Activated naive CD8-positive, alpha-beta T cell (primary cell): ENCODE results near the gene TRABD2B.

ENCODE experiments used
- H3K27ac Mint-ChIP-seq: one replicate; pipeline ENCODE4 v1.8.0; 2021; ENCODE audit warnings: mixed read lengths
- H3K27me3 Mint-ChIP-seq: one replicate; pipeline ENCODE4 v1.8.0; 2021; ENCODE audit warnings: mixed read lengths
- H3K36me3 Mint-ChIP-seq: one replicate; pipeline ENCODE4 v1.8.0; 2021; ENCODE audit warnings: mixed read lengths
- H3K4me1 Mint-ChIP-seq: one replicate; pipeline ENCODE4 v1.8.0; 2021; ENCODE audit warnings: low read depth, mixed read lengths
- H3K4me3 Mint-ChIP-seq: one replicate; pipeline ENCODE4 v1.8.0; 2021; ENCODE audit warnings: mild to moderate bottlenecking, mixed read lengths
- H3K9me3 Mint-ChIP-seq: one replicate; pipeline ENCODE4 v1.8.0; 2021; ENCODE audit warnings: low read depth, mixed read lengths

TRABD2B gene

DNA sequence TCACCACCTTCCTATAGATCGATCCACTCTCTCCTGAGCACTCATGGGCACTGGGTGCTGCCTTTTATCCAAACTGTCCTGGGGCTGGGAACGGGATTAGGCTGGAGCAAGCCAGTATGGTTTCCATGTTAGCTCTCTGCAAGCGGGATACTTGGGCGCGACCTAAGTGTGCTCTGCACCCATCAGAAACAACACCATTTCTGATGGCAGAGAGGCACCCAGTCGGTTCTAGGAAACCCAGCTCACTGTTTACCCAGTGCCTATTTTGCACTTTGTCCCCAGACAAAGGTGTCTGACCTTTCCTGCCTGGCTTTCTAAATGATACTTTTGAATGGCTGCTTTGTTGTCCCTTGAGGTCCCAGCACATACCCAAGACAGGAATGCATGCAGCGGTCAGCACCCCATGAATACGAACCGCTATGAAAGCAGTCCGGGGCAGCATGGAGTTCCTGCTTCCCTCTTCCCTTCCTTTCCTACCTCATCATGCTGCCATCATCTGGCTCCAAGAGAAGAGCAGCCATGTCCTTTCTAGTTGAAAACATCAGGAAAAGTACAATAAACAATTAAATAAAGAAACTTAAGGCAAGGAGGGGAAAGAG is 83.9 kb downstream of the TRABD2B start:
- Mint-ChIP-seq H3K36me3 (no peaks in the 10 kb centered on the region), H3K9me3 (no peaks in the 10 kb centered on the region), H3K4me3 (no peak overlapping the region), H3K4me1 (no peaks in the 10 kb centered on the region), H3K27me3 (peaks cover 2% of the 10 kb centered on the region), H3K27ac (no peak overlapping the region)

DNA sequence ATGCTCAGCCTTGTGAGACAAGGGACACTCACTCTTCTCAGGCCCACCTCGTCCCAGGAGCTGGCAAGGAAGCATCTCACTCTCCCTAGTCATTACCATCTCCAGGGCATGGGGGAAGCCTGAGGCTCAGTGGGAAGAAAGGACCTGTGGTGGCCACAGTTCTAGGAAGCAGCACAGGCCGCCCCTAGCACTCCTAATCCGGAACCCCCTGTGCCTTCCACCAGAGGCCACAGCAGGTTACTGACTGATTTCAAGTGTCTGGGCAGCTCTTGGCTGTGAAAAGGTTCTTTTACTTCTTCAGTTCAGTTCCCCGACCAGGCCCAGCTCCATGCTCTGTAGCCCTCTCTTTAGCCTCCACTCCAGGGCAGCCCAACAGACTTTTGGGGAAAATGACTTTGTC is 84.4 kb downstream of the TRABD2B start:
- H3K27me3 Mint-ChIP-seq, result peaks cover 2% of the 10 kb centered on the region
- no peaks in the 10 kb centered on the region for H3K4me1 Mint-ChIP-seq
- no peaks in the 10 kb centered on the region for H3K9me3 Mint-ChIP-seq
- H3K27ac Mint-ChIP-seq, result no peak overlapping the region
- H3K36me3 Mint-ChIP-seq, result no peaks in the 10 kb centered on the region
- no peak overlapping the region for H3K4me3 Mint-ChIP-seq

DNA sequence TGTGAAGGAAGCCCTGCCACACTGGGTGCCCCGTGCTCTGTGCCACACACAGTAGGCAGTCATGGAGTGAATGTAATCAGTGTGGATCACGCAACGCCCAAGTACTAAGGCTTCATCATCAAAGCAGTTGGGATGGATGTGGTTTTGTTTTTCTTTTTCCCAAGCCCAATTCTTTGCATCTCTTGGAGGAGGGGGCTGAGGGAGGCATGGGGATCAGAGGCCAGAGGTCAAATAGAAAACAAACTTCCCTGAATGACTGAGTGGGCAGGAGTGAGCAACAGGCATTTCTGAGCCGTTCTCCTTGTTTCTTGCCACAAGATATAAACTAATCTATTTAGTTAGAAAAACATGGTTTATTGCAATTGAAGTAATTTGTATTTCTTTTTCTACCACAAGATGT is 85.3 kb downstream of the TRABD2B start:
- Mint-ChIP-seq H3K27ac (no peak overlapping the region), H3K4me1 (no peaks in the 10 kb centered on the region), H3K4me3 (no peak overlapping the region), H3K9me3 (no peaks in the 10 kb centered on the region), H3K36me3 (no peaks in the 10 kb centered on the region), H3K27me3 (peaks cover 1% of the 10 kb centered on the region)

DNA sequence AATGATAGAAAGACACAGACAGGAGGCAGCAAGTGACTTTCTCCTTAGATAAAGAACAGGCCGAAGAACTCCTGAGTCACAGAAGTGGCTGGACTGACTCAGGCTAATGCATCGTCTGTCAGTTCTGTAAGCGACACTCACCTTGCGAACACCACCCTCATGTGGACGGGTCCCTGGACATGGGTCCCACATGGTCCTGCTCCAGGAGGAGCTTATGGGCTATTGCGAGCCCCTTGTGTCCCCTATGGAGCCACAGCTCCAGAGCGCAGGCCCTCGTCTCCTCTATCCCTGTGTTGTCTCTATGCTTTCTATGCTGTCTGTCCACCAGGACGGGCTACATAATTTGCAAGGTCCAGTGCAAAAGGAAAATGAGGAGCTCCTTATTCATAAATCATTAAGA is 85.8 kb downstream of the TRABD2B start:
- Mint-ChIP-seq H3K9me3 (no peaks in the 10 kb centered on the region), H3K4me3 (no peak overlapping the region), H3K27me3 (peaks cover 1% of the 10 kb centered on the region), H3K36me3 (no peaks in the 10 kb centered on the region), H3K27ac (no peak overlapping the region), H3K4me1 (no peaks in the 10 kb centered on the region)

DNA sequence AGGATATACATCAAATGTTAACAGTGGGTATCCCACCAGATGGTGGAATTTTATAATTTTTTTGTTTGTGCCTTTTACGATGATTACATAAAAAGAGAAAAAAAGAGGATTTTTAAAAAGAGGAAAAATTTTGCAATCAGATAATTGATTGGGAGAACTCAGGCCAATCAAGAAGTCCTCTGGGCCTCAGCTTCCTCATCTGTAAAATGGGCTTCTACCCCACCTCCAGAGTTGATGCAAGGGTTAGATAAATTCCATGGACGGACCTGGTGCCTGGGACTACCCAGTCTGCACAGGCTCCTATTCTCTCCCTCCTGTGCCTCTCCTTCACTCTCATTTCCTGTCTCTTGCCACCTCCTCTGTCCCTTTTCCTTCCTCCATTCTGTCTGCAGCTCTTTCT is 88.9 kb downstream of the TRABD2B start:
- H3K9me3 Mint-ChIP-seq, result no peaks in the 10 kb centered on the region
- H3K4me3 Mint-ChIP-seq, result no peak overlapping the region
- no peaks in the 10 kb centered on the region for H3K4me1 Mint-ChIP-seq
- H3K27me3 Mint-ChIP-seq, result peaks cover 1% of the 10 kb centered on the region
- no peaks in the 10 kb centered on the region for H3K36me3 Mint-ChIP-seq
- H3K27ac Mint-ChIP-seq, result no peak overlapping the region

GRCh38 chr1:47907177-47907528 is 90.0 kb downstream of the TRABD2B start:
- Mint-ChIP-seq H3K4me3 (no peak overlapping the region), H3K27ac (no peak overlapping the region), H3K27me3 (peaks cover 1% of the 10 kb centered on the region)

DNA sequence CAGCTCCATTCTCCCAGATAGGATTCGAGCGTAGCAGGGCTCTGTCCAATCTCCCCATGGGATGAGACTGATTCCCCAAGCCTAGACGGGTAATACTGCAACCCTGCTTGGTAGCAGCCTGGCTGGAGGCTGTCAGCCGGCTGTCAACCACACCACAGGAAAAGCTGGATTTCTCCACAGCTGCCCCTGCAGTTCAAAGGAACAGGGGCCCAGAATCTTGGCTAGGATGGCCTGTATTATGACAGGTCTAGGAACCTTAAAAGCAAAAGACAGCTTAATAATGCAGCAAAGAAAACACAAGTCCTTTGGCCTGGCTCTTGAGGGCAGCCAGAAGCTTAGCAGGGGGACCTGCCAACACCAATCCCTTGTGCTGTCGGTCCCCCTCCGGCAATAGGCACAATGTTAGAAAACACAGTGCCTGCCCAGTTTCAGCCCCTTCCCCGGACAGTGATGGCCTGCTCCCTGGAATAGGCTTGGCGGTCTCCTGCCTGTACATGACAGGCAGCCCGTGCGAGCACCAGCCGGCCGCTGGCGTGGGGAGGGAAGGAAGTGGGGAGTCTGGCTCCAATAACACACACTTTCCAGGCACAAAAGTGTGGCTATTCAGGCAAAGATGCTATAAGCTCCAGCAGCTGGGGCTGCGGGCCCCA is 90.5 kb downstream of the TRABD2B start:
- Mint-ChIP-seq H3K27ac (no peak overlapping the region), H3K36me3 (no peaks in the 10 kb centered on the region), H3K27me3 (peaks cover 1% of the 10 kb centered on the region)

More at GRCh38 chr1:47907177-47907528, 90.0 kb downstream of the TRABD2B start:
- Mint-ChIP-seq H3K4me1 (no peaks in the 10 kb centered on the region), H3K36me3 (no peaks in the 10 kb centered on the region), H3K9me3 (no peaks in the 10 kb centered on the region)

DNA sequence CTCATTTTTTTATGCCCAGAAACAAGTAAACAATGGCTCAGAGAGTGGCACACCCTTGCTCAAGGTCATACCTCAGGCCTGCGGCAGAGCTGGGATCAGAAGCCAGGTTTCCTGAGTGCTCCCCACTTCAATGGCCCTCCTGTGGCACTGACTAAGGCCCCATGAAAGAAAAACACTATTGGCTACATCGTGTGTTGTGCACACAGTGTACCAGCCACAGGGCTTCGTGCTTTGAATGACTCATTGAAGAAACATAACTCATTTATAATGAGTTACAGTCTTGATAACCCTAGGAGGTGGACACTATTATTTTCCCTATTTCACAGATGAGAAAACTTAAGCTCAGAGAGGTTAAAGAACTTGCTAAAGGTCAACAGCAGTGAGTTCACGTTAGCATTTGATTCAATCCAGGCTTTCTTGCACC is 91.2 kb downstream of the TRABD2B start:
- Mint-ChIP-seq H3K27me3 (peaks cover 1% of the 10 kb centered on the region), H3K27ac (no peak overlapping the region), H3K36me3 (no peaks in the 10 kb centered on the region), H3K4me3 (no peak overlapping the region), H3K9me3 (no peaks in the 10 kb centered on the region), H3K4me1 (no peaks in the 10 kb centered on the region)

More for the DNA sequence above, 90.5 kb downstream of the TRABD2B start:
- Mint-ChIP-seq H3K4me1 (no peaks in the 10 kb centered on the region), H3K9me3 (no peaks in the 10 kb centered on the region), H3K4me3 (no peak overlapping the region)

DNA sequence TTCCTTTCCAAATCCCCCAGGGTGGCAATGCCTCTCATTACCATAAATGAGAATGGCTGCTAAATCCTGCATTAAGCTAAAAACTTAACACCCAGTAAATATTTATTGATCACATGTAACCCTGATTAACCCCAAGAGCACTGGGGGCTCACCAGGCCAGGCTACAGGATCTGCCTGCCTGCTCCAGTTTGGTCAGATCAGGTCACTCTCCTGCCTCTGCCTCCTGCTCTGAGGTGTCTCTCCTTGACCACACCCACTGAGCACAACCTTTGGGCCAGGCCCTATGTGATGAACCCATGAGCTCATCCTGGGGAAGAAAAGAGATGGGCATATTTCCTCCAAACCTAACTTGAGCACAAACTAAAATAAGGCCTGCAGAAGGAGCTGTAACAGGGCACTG is 93.5 kb downstream of the TRABD2B start:
- no peaks in the 10 kb centered on the region for H3K9me3 Mint-ChIP-seq
- H3K4me3 Mint-ChIP-seq, result no peak overlapping the region
- H3K36me3 Mint-ChIP-seq, result no peaks in the 10 kb centered on the region
- H3K27me3 Mint-ChIP-seq, result peaks cover 1% of the 10 kb centered on the region
- no peaks in the 10 kb centered on the region for H3K4me1 Mint-ChIP-seq
- H3K27ac Mint-ChIP-seq, result no peak overlapping the region

- Mint-ChIP-seq H3K36me3 (no peaks in the 10 kb centered on the region), H3K27me3 (peaks cover 2% of the 10 kb centered on the region), H3K27ac (no peak overlapping the region), H3K9me3 (no peaks in the 10 kb centered on the region), H3K4me3 (no peak overlapping the region), H3K4me1 (no peaks in the 10 kb centered on the region)
Measured at GRCh38 chr1:47901001-47901575, 96.1 kb downstream of the TRABD2B start.

DNA sequence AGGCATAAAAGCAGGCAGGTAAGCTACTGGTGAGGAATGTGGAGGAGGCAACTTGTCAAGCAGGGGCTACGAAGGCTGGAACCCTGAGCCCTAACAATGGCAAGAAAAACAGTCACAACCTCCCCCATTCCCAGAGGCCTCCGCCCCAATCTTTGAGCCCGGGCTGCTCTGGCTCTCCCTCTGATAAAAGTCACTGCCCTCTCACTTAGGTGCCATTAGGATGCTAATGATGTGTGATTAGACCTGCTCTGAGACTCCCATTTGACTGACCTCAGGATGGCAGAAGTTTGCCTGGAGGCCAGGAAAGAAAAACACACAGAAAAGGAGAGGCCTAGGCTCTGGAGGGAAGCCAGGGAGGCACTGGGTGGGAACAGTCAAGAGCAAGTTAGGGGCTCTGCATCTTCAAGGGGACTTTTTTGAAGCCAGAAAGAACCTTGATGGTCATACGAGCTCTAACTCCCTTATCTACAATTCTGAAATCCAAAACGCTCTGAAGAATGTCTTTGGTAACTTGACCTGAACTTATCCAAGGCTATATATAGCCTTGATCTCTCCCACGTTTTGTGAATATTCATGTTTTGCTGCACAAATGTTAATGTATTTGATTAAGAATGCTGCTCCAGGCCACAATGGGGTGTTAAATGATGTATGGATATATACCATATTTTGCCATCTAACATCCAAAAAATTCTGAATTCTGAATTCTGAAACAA is 98.9 kb downstream of the TRABD2B start:
- no peaks in the 10 kb centered on the region for H3K36me3 Mint-ChIP-seq
- no peak overlapping the region for H3K27ac Mint-ChIP-seq
- H3K4me1 Mint-ChIP-seq, result no peaks in the 10 kb centered on the region
- H3K27me3 Mint-ChIP-seq, result peaks cover 2% of the 10 kb centered on the region
- no peaks in the 10 kb centered on the region for H3K9me3 Mint-ChIP-seq
- no peak overlapping the region for H3K4me3 Mint-ChIP-seq

DNA sequence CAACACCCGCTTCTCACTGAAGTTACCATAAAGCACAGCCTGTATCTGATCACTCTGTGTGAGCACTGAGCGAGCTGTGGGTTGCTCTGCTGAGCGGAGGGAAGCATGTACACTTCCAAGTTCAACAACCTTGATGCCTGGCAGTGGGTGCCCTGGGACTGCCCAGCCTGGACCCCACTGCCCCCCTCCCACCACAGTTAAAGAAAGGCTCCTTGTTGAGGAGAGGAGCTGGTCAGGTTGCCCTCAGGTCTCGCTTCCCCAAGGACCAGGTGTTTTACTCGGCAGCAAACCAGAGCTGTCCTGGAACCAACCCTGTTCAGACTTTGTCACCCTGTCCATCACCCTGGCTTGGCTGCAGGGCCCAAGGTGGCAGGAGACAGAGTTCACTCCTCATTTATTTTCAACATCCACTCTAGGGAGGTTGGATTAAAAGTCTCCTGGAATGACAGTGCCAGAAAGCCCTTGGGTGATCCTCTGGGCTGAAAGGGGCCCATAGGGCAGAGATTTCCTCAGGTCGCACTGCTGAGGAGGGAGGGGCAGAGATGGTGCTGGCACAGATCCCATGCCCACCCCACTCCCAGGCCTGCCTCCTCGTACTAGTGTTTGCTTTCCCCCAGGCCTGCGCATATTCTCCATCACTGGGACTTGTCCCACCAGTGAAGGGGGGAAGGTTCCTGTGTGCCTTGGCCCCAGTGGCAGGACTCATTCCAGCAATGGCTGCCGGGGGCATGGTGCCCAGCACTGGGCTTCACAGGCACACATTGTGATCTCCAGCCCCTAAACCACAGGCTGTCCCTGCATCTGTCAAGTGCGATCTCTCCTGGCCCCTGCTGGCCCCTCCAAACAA is 101.7 kb downstream of the TRABD2B start:
- no peaks in the 10 kb centered on the region for H3K9me3 Mint-ChIP-seq
- H3K27me3 Mint-ChIP-seq, result peaks cover 2% of the 10 kb centered on the region
- no peaks in the 10 kb centered on the region for H3K4me1 Mint-ChIP-seq
- no peak overlapping the region for H3K4me3 Mint-ChIP-seq
- no peak overlapping the region for H3K27ac Mint-ChIP-seq
- H3K36me3 Mint-ChIP-seq, result no peaks in the 10 kb centered on the region

DNA sequence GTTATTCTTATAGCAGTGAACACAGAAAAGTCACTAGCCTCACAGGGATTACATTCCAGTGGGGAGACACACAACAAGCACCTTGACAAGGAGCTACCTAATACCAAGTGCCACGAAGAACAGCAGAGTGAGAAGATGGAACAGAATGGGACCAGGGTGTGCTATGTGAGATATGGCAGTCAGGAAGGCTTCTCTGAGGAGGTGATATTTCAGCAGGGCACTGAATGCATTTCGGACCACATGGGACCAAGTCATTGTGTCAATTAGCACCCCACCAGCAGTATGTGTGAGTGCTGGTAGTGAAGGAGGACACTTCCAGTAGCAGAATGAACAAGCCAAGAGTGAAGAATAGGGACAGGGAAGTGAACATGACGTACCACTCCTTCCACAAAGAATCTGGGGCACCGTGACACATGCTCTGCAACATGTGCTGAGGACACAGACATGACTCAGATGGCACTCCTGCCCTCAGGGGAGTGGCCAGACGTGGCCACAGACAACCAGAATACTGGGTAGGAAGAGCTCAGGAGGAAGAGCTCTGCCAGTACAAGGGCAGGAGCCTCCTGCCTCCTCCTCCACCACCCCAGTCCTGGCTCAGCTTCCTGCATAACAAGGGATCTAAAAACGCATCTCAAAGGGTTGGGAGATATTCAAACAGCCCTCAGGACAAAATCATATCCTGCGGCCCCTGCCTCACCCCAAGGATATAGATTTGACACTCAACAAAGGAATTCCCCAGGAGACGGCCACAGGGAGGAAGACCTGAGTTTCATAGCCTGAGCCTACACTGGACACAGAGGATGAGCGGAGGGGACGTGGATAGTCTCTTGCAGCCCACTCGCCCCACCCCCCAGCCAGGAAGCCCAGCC is 102.5 kb downstream of the TRABD2B start:
- Mint-ChIP-seq H3K36me3 (no peaks in the 10 kb centered on the region), H3K27me3 (peaks cover 2% of the 10 kb centered on the region), H3K4me1 (no peaks in the 10 kb centered on the region), H3K4me3 (no peak overlapping the region), H3K27ac (no peak overlapping the region), H3K9me3 (no peaks in the 10 kb centered on the region)

GRCh38 chr1:47893412-47893811 is 103.8 kb downstream of the TRABD2B start:
- no peak overlapping the region for H3K4me3 Mint-ChIP-seq
- no peaks in the 10 kb centered on the region for H3K4me1 Mint-ChIP-seq
- H3K9me3 Mint-ChIP-seq, result no peaks in the 10 kb centered on the region
- H3K27ac Mint-ChIP-seq, result no peak overlapping the region
- H3K36me3 Mint-ChIP-seq, result no peaks in the 10 kb centered on the region
- peaks cover 6% of the 10 kb centered on the region for H3K27me3 Mint-ChIP-seq
